ENCODE data around the gene GNA14.
"Not testable (repeated sequence)": the region's sequence is repeated elsewhere in the genome, so short reads cannot be mapped to it uniquely, and the experiment has no call there.

The GNA14 gene

GRCh38 chr9:77449240-77450084 lies 198.7 kb downstream of the GNA14 start:
- DNase-seq (ENCODE audit: low spot score) = no peak

- no peak for DNase-seq (ENCODE audit: low spot score)
Observed at GRCh38 chr9:77447646-77448045, 200.5 kb downstream of the GNA14 start.

DNA sequence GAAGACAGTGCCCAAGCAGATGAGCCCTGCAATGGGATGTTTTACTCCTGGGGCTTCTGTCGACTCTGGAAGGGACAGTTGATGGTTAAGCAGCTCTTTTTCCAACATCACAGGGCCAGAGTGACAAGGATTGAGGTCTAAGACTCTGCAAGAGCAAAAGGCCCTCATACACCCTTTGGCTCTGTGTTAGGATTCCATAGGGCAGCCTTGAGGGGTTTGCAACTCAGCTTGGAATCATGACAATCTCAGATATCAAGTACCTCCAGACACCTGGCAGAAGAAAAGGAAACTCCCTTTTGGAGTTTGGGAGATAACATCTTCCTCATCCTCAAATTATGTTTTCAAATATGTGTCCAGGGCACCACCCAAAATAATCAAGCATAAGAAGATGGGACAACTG lies 205.7 kb downstream of the GNA14 start:
- no peak for DNase-seq (ENCODE audit: low spot score)

DNA sequence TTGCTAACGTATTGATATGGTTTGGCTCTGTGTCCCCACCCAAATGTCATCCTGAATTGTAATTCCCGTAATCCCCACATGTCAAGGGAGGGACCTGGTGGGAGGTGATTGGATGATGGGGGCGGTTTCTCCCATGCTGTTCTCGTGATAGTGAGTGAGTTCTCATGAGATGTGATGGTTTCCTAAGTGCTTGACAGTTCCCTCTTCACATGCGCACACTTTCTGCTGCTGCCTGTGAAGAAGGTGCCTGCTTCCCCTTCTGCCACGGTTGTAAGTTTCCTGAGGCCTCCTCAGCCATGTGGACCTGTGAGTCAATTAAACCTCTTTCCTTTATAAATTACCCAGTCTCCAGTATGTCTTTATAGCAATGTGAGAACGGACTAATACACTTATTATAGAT lies 207.0 kb downstream of the GNA14 start:
- DNase-seq (ENCODE audit: low spot score) = not testable (repeated sequence)

- DNase-seq (ENCODE audit: low spot score) = peak; percentile 41
Observed at GRCh38 chr9:77440057-77440456, 208.1 kb downstream of the GNA14 start.

DNA sequence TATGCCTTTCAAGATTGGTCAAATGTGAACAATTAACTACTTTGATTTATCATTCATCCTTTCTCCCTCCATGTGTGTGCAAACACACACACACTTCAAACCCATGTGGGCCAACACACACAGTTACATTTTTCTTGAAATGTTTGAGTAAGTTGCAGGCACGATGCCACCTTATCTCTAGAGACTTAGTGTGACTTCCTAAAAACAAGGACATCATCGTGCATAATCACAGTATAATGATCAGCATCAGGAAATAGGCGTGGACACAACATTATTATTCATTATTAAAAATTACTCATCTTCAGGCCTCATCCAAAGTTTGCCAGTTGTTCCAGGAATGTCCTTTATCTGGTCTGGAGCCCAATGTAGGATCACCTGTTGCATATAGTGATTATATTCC lies 209.5 kb downstream of the GNA14 start:
- no peak for DNase-seq (ENCODE audit: low spot score)

- DNase-seq (ENCODE audit: low spot score) = no peak
Observed at GRCh38 chr9:77435688-77436087, 212.4 kb downstream of the GNA14 start.

GRCh38 chr9:77435277-77435676 lies 212.8 kb downstream of the GNA14 start:
- DNase-seq (ENCODE audit: low spot score) = no peak

DNA sequence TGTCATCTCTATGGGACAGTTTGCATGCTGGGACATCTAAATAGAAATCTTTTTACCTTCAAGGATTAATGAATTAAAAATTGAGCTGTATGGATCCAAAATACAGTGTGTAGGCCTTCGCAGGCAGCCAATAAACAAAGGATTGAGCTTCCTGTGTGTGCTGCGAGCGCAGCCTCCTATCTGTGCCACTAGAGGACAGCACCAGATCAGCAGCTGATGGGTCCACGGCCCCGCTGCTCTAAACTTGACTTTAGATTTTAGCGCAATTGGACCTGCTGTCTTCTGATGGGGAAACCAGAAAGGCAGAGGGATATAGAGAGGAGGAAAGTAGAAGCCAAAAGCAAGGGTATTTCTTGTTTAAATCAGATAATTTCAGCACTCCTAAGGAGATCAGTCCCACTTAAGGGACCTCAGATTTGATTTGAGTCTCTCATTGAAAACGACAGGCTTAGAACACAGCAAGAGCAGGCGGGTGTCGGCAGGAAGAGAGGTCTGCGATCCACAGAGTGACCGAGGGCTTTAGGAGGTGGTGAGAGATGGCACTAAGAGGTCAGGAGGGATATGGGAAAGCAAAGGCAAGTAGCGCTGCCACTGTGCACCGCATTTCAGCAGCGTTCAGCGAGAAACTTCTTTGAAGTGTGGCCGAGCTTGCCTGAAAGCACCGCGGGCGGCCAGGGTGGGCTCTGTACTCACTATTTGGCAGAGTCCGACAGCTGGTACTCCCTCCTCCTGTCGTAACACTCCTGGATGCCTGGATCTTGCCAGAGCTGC lies 214.3 kb downstream of the GNA14 start:
- peak; percentile 84 for DNase-seq (ENCODE audit: low spot score)

DNA sequence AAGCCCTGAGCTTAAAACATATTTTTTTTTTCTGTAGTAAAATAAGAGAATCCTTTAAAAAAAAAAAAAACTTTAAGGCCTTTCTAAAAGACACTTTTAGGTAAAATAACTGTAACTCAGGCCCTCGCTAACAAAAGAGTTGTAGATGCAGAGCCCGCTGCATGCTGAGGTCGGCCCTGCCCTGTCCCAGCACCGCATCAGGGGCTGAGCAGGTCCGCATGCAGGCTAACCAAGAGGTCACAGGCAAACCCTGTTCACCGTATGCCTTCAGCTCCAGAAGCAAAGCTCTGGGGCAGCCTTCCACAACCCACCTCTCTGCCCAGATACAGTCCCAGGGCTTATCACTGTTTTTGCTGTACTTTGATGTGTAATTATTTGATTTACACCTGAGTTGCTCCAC lies 216.1 kb downstream of the GNA14 start:
- DNase-seq (ENCODE audit: low spot score) = no peak

GRCh38 chr9:77429928-77430327 lies 218.2 kb downstream of the GNA14 start:
- no peak for DNase-seq (ENCODE audit: low spot score)

DNA sequence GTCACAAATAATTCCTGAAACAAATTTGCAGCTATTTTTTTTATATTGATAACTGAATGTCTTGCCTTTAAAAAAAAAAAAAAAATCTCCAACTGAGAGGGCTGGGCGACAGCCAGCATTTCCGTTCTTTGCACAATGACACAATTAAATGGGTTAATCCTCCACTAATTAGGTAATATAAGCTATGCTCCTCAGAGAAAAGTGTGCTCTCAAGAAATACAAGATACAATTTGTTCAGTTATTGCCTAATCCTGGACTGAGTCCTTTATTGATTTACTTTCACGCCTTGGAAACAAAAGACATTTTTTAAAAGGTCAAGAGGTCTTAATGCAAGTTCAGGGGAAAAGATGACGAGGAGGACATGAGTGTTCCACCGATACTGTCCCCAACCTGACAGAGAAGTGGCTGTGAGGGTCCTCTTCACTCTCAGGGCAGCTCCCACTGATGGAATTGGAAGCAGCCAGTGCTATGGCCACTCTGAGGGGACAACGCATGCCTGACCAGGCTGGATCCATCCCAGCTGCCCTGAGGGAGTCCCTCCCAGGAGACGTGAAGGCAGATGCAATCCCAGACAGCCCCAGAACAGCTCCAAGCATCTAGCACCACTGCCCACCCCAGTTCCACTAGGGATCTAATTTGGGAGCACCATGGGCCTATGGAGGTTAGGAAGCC lies 220.7 kb downstream of the GNA14 start:
- DNase-seq (ENCODE audit: low spot score) = no peak

DNA sequence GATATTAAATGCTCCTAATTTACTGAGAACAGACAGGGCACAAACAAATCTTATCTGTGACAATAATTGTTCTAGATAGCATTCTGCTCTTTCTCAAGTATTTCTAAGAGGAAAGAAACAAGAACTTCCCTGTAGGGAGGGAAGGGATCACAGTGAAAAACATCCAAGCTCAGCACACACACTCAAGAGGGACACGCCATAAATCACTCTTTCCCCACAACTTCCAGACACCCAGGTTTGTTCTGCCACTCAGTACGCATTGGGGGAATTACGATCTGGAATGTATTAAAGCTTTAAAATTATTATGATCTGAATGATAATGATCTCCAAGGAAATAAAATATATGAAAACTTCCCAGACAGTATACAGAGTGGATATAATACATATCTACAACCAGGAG lies 221.4 kb downstream of the GNA14 start:
- no peak for DNase-seq (ENCODE audit: low spot score)

DNA sequence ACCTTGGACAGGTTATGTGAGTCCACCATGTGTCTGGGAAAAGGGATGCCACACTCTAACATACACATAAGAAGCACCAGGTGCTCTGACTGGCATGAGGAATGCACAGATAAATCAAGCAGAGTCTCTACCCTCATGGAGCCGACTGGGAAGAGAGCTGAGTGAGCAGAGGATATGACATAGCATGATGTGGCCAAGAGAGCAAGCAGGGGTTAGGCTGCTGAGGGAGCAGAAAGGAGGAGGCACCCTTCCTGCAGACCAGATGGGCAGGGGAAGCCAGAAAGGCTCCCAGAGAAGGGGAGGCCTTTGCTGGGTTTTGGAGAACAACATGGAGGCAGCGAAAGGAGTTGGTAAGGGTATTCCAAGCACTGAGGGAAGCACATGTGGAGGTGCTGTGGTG lies 223.1 kb downstream of the GNA14 start:
- no peak for DNase-seq (ENCODE audit: low spot score)

DNA sequence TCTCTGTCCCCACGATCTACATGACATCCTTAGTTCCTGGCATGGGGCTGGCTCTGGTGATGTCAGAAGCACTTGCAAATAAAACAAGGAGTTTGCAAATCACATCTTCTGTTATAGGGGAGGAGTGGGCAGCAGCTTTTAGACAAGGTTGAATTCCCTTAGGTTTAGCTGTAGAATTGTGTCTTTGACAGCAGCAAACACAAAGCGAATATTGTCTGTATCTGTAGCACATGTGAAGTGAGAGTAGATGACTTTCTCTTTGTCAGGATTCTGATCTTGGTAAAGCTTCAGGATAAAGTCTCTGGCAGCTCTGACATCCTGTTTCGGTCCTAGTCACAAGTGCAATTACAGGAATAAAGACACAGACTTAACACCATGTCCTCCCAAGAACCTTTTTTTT lies 224.3 kb downstream of the GNA14 start:
- no peak for DNase-seq (ENCODE audit: low spot score)

DNA sequence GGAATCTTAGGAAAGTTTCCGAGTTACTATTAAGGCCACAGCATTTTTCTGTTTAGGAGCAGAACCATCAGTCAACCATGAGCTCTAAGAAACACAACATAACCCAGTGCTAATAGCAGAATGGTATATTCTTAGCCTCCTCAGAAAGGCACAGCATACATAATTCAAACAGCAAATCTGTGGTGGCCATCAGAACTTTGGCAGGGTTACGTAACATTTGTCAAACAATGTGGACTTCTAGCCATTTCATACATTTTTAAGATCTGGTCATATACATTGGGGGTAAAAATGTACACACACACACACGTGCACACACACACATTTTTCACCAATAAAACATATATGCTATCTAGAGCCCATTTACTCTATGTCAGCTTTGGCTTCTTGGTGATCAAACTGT lies 225.2 kb downstream of the GNA14 start:
- DNase-seq (ENCODE audit: low spot score) = no peak

DNA sequence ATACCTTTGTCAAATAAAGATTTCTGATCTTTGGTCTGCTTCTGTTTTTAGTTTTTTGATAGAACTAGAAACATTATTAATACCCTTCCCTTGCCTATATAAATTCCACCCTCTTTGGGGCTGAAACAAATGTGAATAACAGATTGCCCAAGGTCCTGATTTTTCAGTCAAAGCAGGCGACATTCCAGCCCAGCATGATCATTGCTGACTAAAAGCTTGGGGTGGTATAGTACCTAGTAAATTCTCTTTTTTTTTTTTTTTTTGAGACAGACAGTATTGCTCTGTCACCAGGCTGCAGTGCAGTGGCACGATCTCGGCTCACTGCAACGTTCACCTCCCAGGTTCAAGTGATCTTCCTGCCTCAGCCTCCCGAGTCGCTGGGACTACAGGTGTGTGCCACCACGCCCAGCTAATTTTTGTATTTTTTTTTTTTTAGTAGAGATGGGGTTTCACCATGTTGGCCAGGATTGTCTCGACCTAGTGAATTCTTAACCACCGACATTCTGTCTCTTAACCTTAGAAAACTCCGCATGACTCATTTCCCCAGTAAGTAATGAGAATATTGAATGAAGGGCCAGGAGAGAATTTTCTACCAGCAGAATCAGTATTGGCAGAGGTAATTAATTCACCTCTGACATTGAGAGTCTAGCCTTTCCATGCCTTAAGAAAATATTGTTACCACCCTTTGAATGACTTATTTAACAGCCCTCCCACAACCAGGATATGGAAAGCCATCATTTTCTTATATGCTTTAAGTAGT lies 226.4 kb downstream of the GNA14 start:
- no peak for DNase-seq (ENCODE audit: low spot score)

DNA sequence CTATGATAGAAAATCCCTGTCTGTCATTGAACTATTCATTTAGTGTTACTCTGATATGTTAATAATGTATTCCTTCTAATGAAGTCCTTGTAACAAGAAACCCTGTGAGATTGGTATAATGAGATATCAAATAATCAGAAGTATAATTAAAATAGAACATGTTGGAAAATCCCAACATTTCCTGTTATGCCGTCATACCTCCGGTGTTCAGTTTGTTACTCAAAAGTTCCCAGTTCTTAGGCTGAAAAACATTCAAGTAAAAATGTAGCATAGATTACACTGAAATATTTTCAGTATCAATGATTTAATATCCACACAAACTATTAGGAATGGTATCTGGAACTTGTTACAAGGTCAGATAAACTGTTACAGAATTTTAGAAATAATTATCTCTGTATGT lies 227.5 kb downstream of the GNA14 start:
- DNase-seq (ENCODE audit: low spot score) = no peak

DNA sequence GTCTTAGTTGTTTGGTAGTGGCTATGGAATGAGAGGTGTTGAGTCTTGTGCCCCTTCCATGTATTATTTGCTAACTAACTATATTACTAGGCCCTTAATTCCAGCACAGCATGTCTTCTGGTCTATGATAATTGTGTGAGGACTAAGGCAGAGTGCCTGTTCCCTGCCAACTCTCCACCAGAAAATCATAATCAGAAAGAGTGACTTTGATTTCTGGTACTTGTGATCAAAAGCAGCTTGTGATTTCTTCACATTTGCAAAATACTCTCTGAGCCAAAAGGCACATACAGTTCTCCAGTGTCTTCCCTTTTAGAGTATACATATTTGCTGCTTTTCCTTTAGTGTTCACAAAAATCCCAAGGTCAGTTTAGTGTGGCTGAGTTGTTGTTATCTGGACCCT lies 229.9 kb downstream of the GNA14 start:
- no peak for DNase-seq (ENCODE audit: low spot score)

- DNase-seq (ENCODE audit: low spot score) = no peak
Observed at GRCh38 chr9:77417566-77417965, 230.6 kb downstream of the GNA14 start.

DNA sequence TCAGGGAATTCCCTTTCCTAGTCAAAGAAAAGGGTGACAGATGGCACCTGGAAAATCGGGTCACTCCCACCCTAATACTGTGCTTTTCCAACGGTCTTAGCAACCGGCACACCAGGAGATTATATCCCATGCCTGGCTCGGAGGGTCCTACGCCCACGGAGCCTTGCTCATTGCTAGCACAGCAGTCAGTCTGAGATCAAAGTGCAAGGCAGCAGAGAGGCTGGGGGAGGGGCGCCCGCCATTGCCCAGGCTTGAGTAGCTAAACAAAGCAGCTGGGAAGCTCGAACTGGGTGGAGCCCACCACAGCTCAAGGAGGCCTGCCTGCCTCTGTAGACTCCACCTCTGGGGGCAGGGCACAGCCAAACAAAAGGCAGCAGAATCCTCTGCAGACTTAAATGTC lies 239.6 kb downstream of the GNA14 start:
- DNase-seq (ENCODE audit: low spot score) = not testable (repeated sequence)

- no peak for DNase-seq (ENCODE audit: low spot score)
Observed at GRCh38 chr9:77403239-77403638, 244.9 kb downstream of the GNA14 start.
